A549 (cell line): ENCODE measurements around the gene EXOSC6. TPM values are rescaled to one million over a fixed set of nuclear protein-coding genes. Genes with fewer than 3 reads are reported as not detected.
A peak's percentile ranks its signal among the peaks of the same experiment; 100 is the strongest.

ENCODE experiments used
- ATAC-seq, 2 experiments: fragments of 200-7000 bp in 1 of 2; fragments of >200 bp in 1 of 2; cut with Nextera tagmentation in 1 of 2; cut with Tn5 transposase in 1 of 2; 3 replicates each; pipeline versions ENCODE4 v1.8.0 to v1.9.1; 2018 to 2020; ENCODE audit warnings: mild to moderate bottlenecking in 1 of 2, moderate library complexity in 1 of 2
- CTCF ChIA-PET: fragments of 300-600 bp; sonication (Branson Sonifier 250); formaldehyde crosslinking; extraction: SDS; loops from one replicate; lab custom pipeline; 2021; ENCODE audit warnings: antibody characterized with exemption, inconsistent platforms; lab: Yijun Ruan, JAX
- POLR2A ChIA-PET: fragments of 350-600 bp; formaldehyde crosslinking; extraction: SDS; loops from one replicate; lab custom pipeline; 2021; ENCODE audit warnings: antibody characterized with exemption, inconsistent platforms; lab: Yijun Ruan, JAX
- DNase-seq, 2 experiments: peaks; one replicate each; pipeline versions ENCODE4 v3.0.0 to v3.0.0-alpha.2; 2011 to 2016; ENCODE audit warnings: low read depth in 1 of 2, low spot score in 1 of 2
- FAIRE-seq: peaks from 2 replicates; lab custom pipeline; 2011; peaks lifted over from hg19 to GRCh38; lab: Jason Lieb, UNC
- H3K27ac ChIP-seq, 2 experiments: fragments of >200 bp; sonication (Bioruptor Twin); formaldehyde crosslinking; 3 replicates each; pipeline ENCODE4 v1.5.1; 2016 to 2017
- H3K4me1 ChIP-seq: fragments of >200 bp; sonication (Bioruptor Twin); formaldehyde crosslinking; 3 replicates; pipeline ENCODE4 v1.6.1; 2016
- H3K4me2 ChIP-seq: fragments of >200 bp; sonication (Bioruptor Twin); formaldehyde crosslinking; 3 replicates; pipeline ENCODE4 v1.6.1; 2016
- H3K4me3 ChIP-seq: fragments of >200 bp; sonication (Bioruptor Twin); formaldehyde crosslinking; 3 replicates; pipeline ENCODE4 v1.5.1; 2016
- H3K9me3 ChIP-seq: fragments of >200 bp; sonication (Bioruptor Twin); formaldehyde crosslinking; 3 replicates; pipeline ENCODE4 v1.6.1; 2016
- BCL3 ChIP-seq: fragments of >200 bp; sonication (Bioruptor Twin); formaldehyde crosslinking; IDR thresholded peaks from 3 replicates; pipeline ENCODE4 v1.6.1; 2016
- BHLHE40 ChIP-seq: IDR thresholded peaks from 2 replicates; pipeline ENCODE4 v1.6.1; 2012; ENCODE audit warnings: low read depth, low read length, inconsistent platforms
- CBX2 ChIP-seq: fragments of 200-600 bp; sonication (generic); IDR thresholded peaks from 2 replicates; pipeline ENCODE4 v1.6.1; 2016; ENCODE audit warnings: low read depth, mild to moderate bottlenecking, borderline replicate concordance
- CHD4 ChIP-seq: fragments of 200-600 bp; sonication (generic); IDR thresholded peaks from 2 replicates; pipeline ENCODE4 v1.6.1; 2016; ENCODE audit warnings: antibody characterized with exemption, mild to moderate bottlenecking, borderline replicate concordance
- CTCF ChIP-seq: fragments of >200 bp; sonication (Bioruptor Twin); formaldehyde crosslinking; IDR thresholded peaks from 3 replicates; pipeline ENCODE4 v1.5.1; 2016
- EHF ChIP-seq: fragments of 250-450 bp; sonication (Bioruptor Pico); IDR thresholded peaks from 2 replicates; pipeline ENCODE4 v1.5.0; 2020; ENCODE audit warnings: mild to moderate bottlenecking
- EP300 ChIP-seq, 2 experiments: fragments of >200 bp; sonication (Bioruptor Twin); formaldehyde crosslinking; IDR thresholded peaks; 2 replicates in 1 of 2; 3 replicates in 1 of 2; pipeline ENCODE4 v1.6.1; 2016 to 2017
- ESRRA ChIP-seq: fragments of 150-350 bp; IDR thresholded peaks from 2 replicates; pipeline ENCODE4 v1.6.1; 2014; ENCODE audit warnings: mild to moderate bottlenecking, low read length, borderline replicate concordance
- FOSB ChIP-seq: fragments of 250-450 bp; sonication (Bioruptor Pico); IDR thresholded peaks from 2 replicates; pipeline ENCODE4 v1.5.0; 2020; ENCODE audit warnings: mild to moderate bottlenecking, moderate library complexity
- FOXS1 ChIP-seq: fragments of 250-450 bp; sonication (Bioruptor Pico); IDR thresholded peaks from 2 replicates; pipeline ENCODE4 v1.5.0; 2020; ENCODE audit warnings: mild to moderate bottlenecking, moderate library complexity
- HOXB5 ChIP-seq: fragments of 250-450 bp; sonication (Bioruptor Pico); IDR thresholded peaks from 2 replicates; pipeline ENCODE4 v1.5.0; 2020; ENCODE audit warnings: mild to moderate bottlenecking, moderate library complexity
- KDM1A ChIP-seq: fragments of 200-600 bp; sonication (generic); IDR thresholded peaks from 2 replicates; pipeline ENCODE4 v1.6.1; 2016; ENCODE audit warnings: low read depth, mild to moderate bottlenecking
- KDM5A ChIP-seq: fragments of 200-600 bp; sonication (generic); IDR thresholded peaks from 2 replicates; pipeline ENCODE4 v1.6.1; 2016; ENCODE audit warnings: antibody characterized with exemption, mild to moderate bottlenecking
- MAFK ChIP-seq: fragments of 450-650 bp; IDR thresholded peaks from 2 replicates; pipeline ENCODE4 v1.6.1; 2014; ENCODE audit not compliant: partially characterized antibody
- MAZ ChIP-seq: fragments of 150-350 bp; IDR thresholded peaks from 2 replicates; pipeline ENCODE4 v1.6.1; 2014; ENCODE audit warnings: antibody characterized with exemption, low read depth, low read length, borderline replicate concordance
- MYC ChIP-seq: IDR thresholded peaks from 2 replicates; pipeline ENCODE4 v1.6.1; 2012; ENCODE audit warnings: mild to moderate bottlenecking, inconsistent platforms, low read length, improper control_type of control experiment, borderline replicate concordance
- NPAS2 ChIP-seq: fragments of 250-450 bp; sonication (Bioruptor Pico); IDR thresholded peaks from 2 replicates; pipeline ENCODE4 v1.8.0; 2022; ENCODE audit warnings: mild to moderate bottlenecking, moderate library complexity, borderline replicate concordance
- NR3C1 ChIP-seq: fragments of >200 bp; sonication (Bioruptor Twin); formaldehyde crosslinking; IDR thresholded peaks from 3 replicates; pipeline ENCODE4 v1.6.1; 2017
- POLR2A ChIP-seq: IDR thresholded peaks from 2 replicates; pipeline ENCODE4 v1.6.1; 2012; ENCODE audit warnings: mild to moderate bottlenecking, low read length
- RARB ChIP-seq: fragments of 250-450 bp; sonication (Bioruptor Pico); IDR thresholded peaks from 2 replicates; pipeline ENCODE4 v1.8.0; 2021; ENCODE audit warnings: mild to moderate bottlenecking, moderate library complexity
- RFX5 ChIP-seq: fragments of 450-650 bp; IDR thresholded peaks from 2 replicates; pipeline ENCODE4 v1.7.1; 2014; ENCODE audit warnings: antibody characterized with exemption, mild to moderate bottlenecking, moderate library complexity
- SREBF2 ChIP-seq: fragments of 450-650 bp; IDR thresholded peaks from 2 replicates; pipeline ENCODE4 v1.6.1; 2014; ENCODE audit warnings: mild to moderate bottlenecking, moderate library complexity
- TFCP2L1 ChIP-seq: fragments of 250-450 bp; sonication (Bioruptor Pico); IDR thresholded peaks from 2 replicates; pipeline ENCODE4 v1.5.0; 2021; ENCODE audit warnings: mild to moderate bottlenecking
- TP53 ChIP-seq: fragments of 250-450 bp; sonication (Bioruptor Pico); IDR thresholded peaks from 2 replicates; pipeline ENCODE4 v1.5.0; 2021; ENCODE audit warnings: mild to moderate bottlenecking, moderate library complexity
- ZC3H11A ChIP-seq: fragments of 450-650 bp; IDR thresholded peaks from 2 replicates; pipeline ENCODE4 v1.6.1; 2014; ENCODE audit warnings: antibody characterized with exemption, mild to moderate bottlenecking
- ZNF302 ChIP-seq: fragments of 250-450 bp; sonication (Bioruptor Pico); IDR thresholded peaks from 2 replicates; pipeline ENCODE4 v1.9.0; 2021; ENCODE audit warnings: inconsistent platforms, mild to moderate bottlenecking, moderate library complexity
- WGBS: methylation state at CpG from one replicate; pipeline ENCODE4 v1.1.6; 2017; ENCODE audit errors: missing lambda C conversion rate; 5-methylcytosine and 5-hydroxymethylcytosine counted together
- polyA plus RNA-seq, 4 experiments: library from polyadenylated mRNA; depleted of rRNA in 3 of 4; stranded (reverse); fragments of >200 nt; fragmentation: RNase III in 1 of 4; extraction: RNeasy Plus Mini Kit Qiagen cat#74134 plus additional on column Dnase treatment in 1 of 4; gene quantifications; 2 replicates in 3 of 4; 3 replicates in 1 of 4; pipeline ENCODE4 v1.2.3, GENCODE V29; 2011 to 2017

The EXOSC6 gene
- polyA plus RNA-seq, 2 of the 4 experiments (the other 2 are of a cell fraction) = 12.2 to 15.0 TPM

- no peak overlapping the region for H3K4me2 ChIP-seq
- DNase-seq (no peak), ATAC-seq (no peak), FAIRE-seq (no peak)
- H3K4me3 ChIP-seq = no peak overlapping the region
- ChIA-PET POLR2A (no interaction called here), CTCF (interaction anchor here (2.3 to 4.8 kb wide), 3 partner anchors 13 to 29 kb away, joined by 10 to 45 read pairs (median 34); no protein-coding TSS in a partner anchor)
- H3K27ac ChIP-seq = no peak overlapping the region
- TF ChIP-seq MAFK = no peak
- no peak for TF ChIP-seq TFCP2L1 (CRISPR knock-in tag)
- no peak for TF ChIP-seq RFX5
- TF ChIP-seq MAZ = no peak
- no peak for TF ChIP-seq MYC
- TF ChIP-seq FOSB (CRISPR knock-in tag) = no peak
- TF ChIP-seq KDM1A = no peak
- no peak for TF ChIP-seq BCL3
- TF ChIP-seq SREBF2 = no peak
- no peak for TF ChIP-seq TP53 (CRISPR knock-in tag)
- no peak for TF ChIP-seq ESRRA
- no peak for TF ChIP-seq NPAS2 (CRISPR knock-in tag)
- TF ChIP-seq EP300 (IDR thresholded peaks at IDR 0.05) = no peak
- no peak for TF ChIP-seq ZNF302 (CRISPR knock-in tag)
- no peak for TF ChIP-seq ZC3H11A
- WGBS = 96% methylated on average over 12 of the region's 12 CpGs
- H3K9me3 ChIP-seq = no peaks in the 10 kb centered on the region
- H3K4me1 ChIP-seq = peaks cover 6% of the 10 kb centered on the region
These were observed 3.2 kb upstream of the EXOSC6 start for GRCh38 chr16:70254965-70255286.

GRCh38 chr16:70254180-70254964, 2.6 kb upstream of the EXOSC6 start:
- ChIA-PET POLR2A (no interaction called here), CTCF (interaction anchor here (0.5 to 4.8 kb wide), 9 partner anchors 9 to 347 kb away, joined by 3 to 53 read pairs (median 8); no protein-coding TSS in a partner anchor)
- ATAC-seq (no peak), FAIRE-seq (no peak), DNase-seq (no peak)
- 94% methylated on average over 6 of the region's 9 CpGs for WGBS
- Histone ChIP-seq H3K27ac (no peak overlapping the region), H3K4me2 (no peak overlapping the region), H3K4me1 (peaks cover 11% of the 10 kb centered on the region), H3K4me3 (no peak overlapping the region), H3K9me3 (no peaks in the 10 kb centered on the region)
- TF ChIP-seq BHLHE40 = no peak
- TF ChIP-seq FOSB (CRISPR knock-in tag) = no peak
- TF ChIP-seq TFCP2L1 (CRISPR knock-in tag) = no peak

GRCh38 chr16:70253291-70254106, 1.8 kb upstream of the EXOSC6 start:
- TF ChIP-seq NR3C1 = no peak
- no peak for TF ChIP-seq POLR2A
- no peak for TF ChIP-seq BHLHE40
- no peak for TF ChIP-seq RARB (CRISPR knock-in tag)
- TF ChIP-seq HOXB5 (CRISPR knock-in tag) = no peak
- no peak for TF ChIP-seq FOXS1 (CRISPR knock-in tag)
- TF ChIP-seq ZC3H11A = 0 out of 2 replicates have a peak, but pooled peaks have one; percentile 5
- TF ChIP-seq ZNF302 (CRISPR knock-in tag) = no peak
- TF ChIP-seq CBX2 = no peak
- TF ChIP-seq BCL3 = no peak
- no peak for TF ChIP-seq CHD4
- no peak for TF ChIP-seq MYC
- TF ChIP-seq KDM5A = no peak
- no peak for TF ChIP-seq EHF (CRISPR knock-in tag)
- no peak for TF ChIP-seq KDM1A
- peak; percentile 36 for TF ChIP-seq CTCF
- Histone ChIP-seq H3K27ac (no peak overlapping the region), H3K4me2 (no peak overlapping the region), H3K9me3 (no peaks in the 10 kb centered on the region), H3K4me1 (peaks cover 11% of the 10 kb centered on the region), H3K4me3 (no peak overlapping the region)
- ATAC-seq = peak; percentile 25 to 63; a peak in 4 of 6 replicates
- CTCF ChIA-PET = interaction anchor here (0.5 to 4.8 kb wide), 10 partner anchors 10 to 348 kb away, joined by 3 to 53 read pairs (median 6); no protein-coding TSS in a partner anchor
- FAIRE-seq = no peak
- WGBS = 78% methylated on average over 13 of the region's 16 CpGs
- POLR2A ChIA-PET = interaction anchor here (0.7 to 1.4 kb wide), 2 partner anchors 12 to 14 kb away, joined by 3 read pairs; no protein-coding TSS in a partner anchor
- peak; percentile 56 to 61 for DNase-seq
